GM23338 (cell line): ENCODE measurements around the gene MOK. TPM values are rescaled to one million over a fixed set of nuclear protein-coding genes. Genes with fewer than 3 reads are reported as not detected.

Experiments
- ATAC-seq: fragments of 200-7000 bp; cut with Tn5 transposase; 3 replicates; pipeline ENCODE4 v1.9.1; 2020
- DNase-seq: peaks from one replicate; pipeline ENCODE4 v3.0.0-alpha.2; 2015; ENCODE audit warnings: low spot score
- H2AFZ ChIP-seq: fragments of 200-600 bp; sonication (generic); 2 replicates; pipeline ENCODE4 v1.8.0; 2016; ENCODE audit warnings: antibody characterized with exemption, mild to moderate bottlenecking, moderate library complexity
- H3F3A ChIP-seq: fragments of 200-600 bp; sonication (generic); replicated peaks from 2 replicates; pipeline ENCODE4 v1.8.0; 2017; ENCODE audit warnings: antibody characterized with exemption, mixed run types, low read depth
- H3K27ac ChIP-seq: fragments of 200-600 bp; sonication (generic); 2 replicates; pipeline ENCODE4 v1.6.1; 2016; ENCODE audit warnings: low read depth
- H3K27me3 ChIP-seq: fragments of 200-600 bp; sonication (generic); 2 replicates; pipeline ENCODE4 v1.8.0; 2016; ENCODE audit warnings: mild to moderate bottlenecking, mixed run types, moderate library complexity; ENCODE audit not compliant: insufficient read depth
- H3K36me3 ChIP-seq: fragments of 200-600 bp; sonication (generic); 2 replicates; pipeline ENCODE4 v1.8.0; 2016; ENCODE audit warnings: mild to moderate bottlenecking; ENCODE audit not compliant: insufficient read depth
- H3K4me1 ChIP-seq: fragments of 200-600 bp; sonication (generic); 2 replicates; pipeline ENCODE4 v1.8.0; 2016; ENCODE audit warnings: mild to moderate bottlenecking, moderate library complexity; ENCODE audit not compliant: insufficient read depth
- H3K4me2 ChIP-seq: fragments of 200-600 bp; sonication (generic); 2 replicates; pipeline ENCODE4 v1.7.1; 2017; ENCODE audit warnings: mixed run types
- H3K4me3 ChIP-seq: fragments of 200-600 bp; sonication (generic); 2 replicates; pipeline ENCODE4 v1.6.1; 2016; ENCODE audit warnings: mixed run types
- H3K79me2 ChIP-seq: fragments of 200-600 bp; sonication (generic); replicated peaks from 2 replicates; pipeline ENCODE4 v1.8.0; 2017; ENCODE audit warnings: mild to moderate bottlenecking; ENCODE audit not compliant: insufficient read depth
- H3K9me2 ChIP-seq: fragments of 200-600 bp; sonication (generic); 2 replicates; pipeline ENCODE4 v1.8.0; 2017; ENCODE audit not compliant: insufficient read depth
- H4K20me1 ChIP-seq: fragments of 200-600 bp; sonication (generic); replicated peaks from 2 replicates; pipeline ENCODE4 v1.8.0; 2017; ENCODE audit warnings: mild to moderate bottlenecking; ENCODE audit not compliant: insufficient read depth
- H3K27ac Mint-ChIP-seq: 2 replicates; pipeline ENCODE4 v1.8.0; 2020; ENCODE audit warnings: inconsistent platforms, mild to moderate bottlenecking, moderate library complexity, mixed read lengths
- H3K27me3 Mint-ChIP-seq: 3 replicates; pipeline ENCODE4 v1.8.0; 2022; ENCODE audit warnings: low read depth, mild to moderate bottlenecking, moderate library complexity, mixed read lengths, inconsistent platforms; ENCODE audit not compliant: insufficient read depth, poor library complexity
- H3K36me3 Mint-ChIP-seq: 3 replicates; pipeline ENCODE4 v1.8.0; 2021; ENCODE audit warnings: low read depth, mild to moderate bottlenecking, inconsistent platforms, moderate library complexity, mixed read lengths
- H3K4me1 Mint-ChIP-seq: 3 replicates; pipeline ENCODE4 v1.8.0; 2020; ENCODE audit warnings: mild to moderate bottlenecking, inconsistent platforms, mixed read lengths
- H3K4me3 Mint-ChIP-seq: 3 replicates; pipeline ENCODE4 v1.8.0; 2021; ENCODE audit warnings: moderate library complexity, mild to moderate bottlenecking, inconsistent platforms, mixed read lengths
- H3K9me3 Mint-ChIP-seq: 3 replicates; pipeline ENCODE4 v1.8.0; 2020; ENCODE audit warnings: moderate library complexity, mild to moderate bottlenecking, inconsistent platforms, mixed read lengths
- CTCF ChIP-seq, 2 experiments: fragments of 200-600 bp in 1 of 2; sonication (generic) in 1 of 2; conservative IDR thresholded peaks; 2 replicates each; pipeline versions ENCODE4 v1.5.1 to v1.6.1; 2016 to 2017; ENCODE audit warnings: antibody characterized with exemption in 2 of 2, low read depth in 2 of 2, mild to moderate bottlenecking in 2 of 2, moderate library complexity in 1 of 2
- POLR2AphosphoS5 ChIP-seq: IDR thresholded peaks from 2 replicates; pipeline ENCODE4 v1.6.1; 2016; ENCODE audit warnings: antibody characterized with exemption, low read depth
- STAT1 ChIP-seq: IDR thresholded peaks from one replicate; pipeline ENCODE4 v1.6.1; 2016; ENCODE audit warnings: antibody characterized with exemption; ENCODE audit not compliant: unreplicated experiment
- polyA plus RNA-seq: library from polyadenylated mRNA; unstranded; fragments of >200 nt; fragmentation: Nextera tagmentation; extraction: Ambion mirVana; gene quantifications from 2 replicates; pipeline ENCODE4 v1.2.1, GENCODE V29; 2016
- total RNA-seq: library from RNA; depleted of rRNA; stranded (reverse); fragments of >200 nt; shearing (Covaris generic); gene quantifications from 2 replicates; pipeline ENCODE4 v1.2.3, GENCODE V29; 2014
- TF ChIP-seq, protein P1 (sequence below): fragments of 250-450 bp; sonication (Bioruptor Pico); IDR thresholded peaks from 2 replicates; pipeline ENCODE4 v1.5.0; 2020; ENCODE audit warnings: mild to moderate bottlenecking, moderate library complexity

The MOK gene
- total and polyA plus RNA-seq, 2 experiments from 2014 or later, result 3.1 TPM

- DNase-seq (no peak), ATAC-seq (no peak)
- H3F3A ChIP-seq, result peaks cover 27% of the 10 kb centered on the region
- Mint-ChIP-seq H3K27ac (peak overlapping the region; percentile 97), H3K9me3 (0 out of 3 replicates have a peak, but pooled peaks cover 5% of the 10 kb centered on the region), H3K4me1 (peaks cover 28% of the 10 kb centered on the region), H3K27me3 (peaks cover 32% of the 10 kb centered on the region), H3K4me3 (peak overlapping the region; percentile 95), H3K36me3 (peaks cover 4% of the 10 kb centered on the region; the same call in 2 of the 3 replicates)
- H3K36me3 ChIP-seq, result no peaks in the 10 kb centered on the region
- H4K20me1 ChIP-seq, result no peaks in the 10 kb centered on the region
- peak overlapping the region; percentile 96 for H3K4me2 ChIP-seq
- H3K9me2 ChIP-seq, result no peaks in the 10 kb centered on the region
- peaks cover 27% of the 10 kb centered on the region for H3K4me1 ChIP-seq
- H3K27ac ChIP-seq, result 0 out of 2 replicates have a peak overlapping the region, but pooled peaks have one; percentile 11
- peak overlapping the region; percentile 89; the same call in 1 of the 2 replicates for H2AFZ ChIP-seq
- H3K4me3 ChIP-seq, result peak overlapping the region; percentile 62
- TF ChIP-seq, protein P1, sequence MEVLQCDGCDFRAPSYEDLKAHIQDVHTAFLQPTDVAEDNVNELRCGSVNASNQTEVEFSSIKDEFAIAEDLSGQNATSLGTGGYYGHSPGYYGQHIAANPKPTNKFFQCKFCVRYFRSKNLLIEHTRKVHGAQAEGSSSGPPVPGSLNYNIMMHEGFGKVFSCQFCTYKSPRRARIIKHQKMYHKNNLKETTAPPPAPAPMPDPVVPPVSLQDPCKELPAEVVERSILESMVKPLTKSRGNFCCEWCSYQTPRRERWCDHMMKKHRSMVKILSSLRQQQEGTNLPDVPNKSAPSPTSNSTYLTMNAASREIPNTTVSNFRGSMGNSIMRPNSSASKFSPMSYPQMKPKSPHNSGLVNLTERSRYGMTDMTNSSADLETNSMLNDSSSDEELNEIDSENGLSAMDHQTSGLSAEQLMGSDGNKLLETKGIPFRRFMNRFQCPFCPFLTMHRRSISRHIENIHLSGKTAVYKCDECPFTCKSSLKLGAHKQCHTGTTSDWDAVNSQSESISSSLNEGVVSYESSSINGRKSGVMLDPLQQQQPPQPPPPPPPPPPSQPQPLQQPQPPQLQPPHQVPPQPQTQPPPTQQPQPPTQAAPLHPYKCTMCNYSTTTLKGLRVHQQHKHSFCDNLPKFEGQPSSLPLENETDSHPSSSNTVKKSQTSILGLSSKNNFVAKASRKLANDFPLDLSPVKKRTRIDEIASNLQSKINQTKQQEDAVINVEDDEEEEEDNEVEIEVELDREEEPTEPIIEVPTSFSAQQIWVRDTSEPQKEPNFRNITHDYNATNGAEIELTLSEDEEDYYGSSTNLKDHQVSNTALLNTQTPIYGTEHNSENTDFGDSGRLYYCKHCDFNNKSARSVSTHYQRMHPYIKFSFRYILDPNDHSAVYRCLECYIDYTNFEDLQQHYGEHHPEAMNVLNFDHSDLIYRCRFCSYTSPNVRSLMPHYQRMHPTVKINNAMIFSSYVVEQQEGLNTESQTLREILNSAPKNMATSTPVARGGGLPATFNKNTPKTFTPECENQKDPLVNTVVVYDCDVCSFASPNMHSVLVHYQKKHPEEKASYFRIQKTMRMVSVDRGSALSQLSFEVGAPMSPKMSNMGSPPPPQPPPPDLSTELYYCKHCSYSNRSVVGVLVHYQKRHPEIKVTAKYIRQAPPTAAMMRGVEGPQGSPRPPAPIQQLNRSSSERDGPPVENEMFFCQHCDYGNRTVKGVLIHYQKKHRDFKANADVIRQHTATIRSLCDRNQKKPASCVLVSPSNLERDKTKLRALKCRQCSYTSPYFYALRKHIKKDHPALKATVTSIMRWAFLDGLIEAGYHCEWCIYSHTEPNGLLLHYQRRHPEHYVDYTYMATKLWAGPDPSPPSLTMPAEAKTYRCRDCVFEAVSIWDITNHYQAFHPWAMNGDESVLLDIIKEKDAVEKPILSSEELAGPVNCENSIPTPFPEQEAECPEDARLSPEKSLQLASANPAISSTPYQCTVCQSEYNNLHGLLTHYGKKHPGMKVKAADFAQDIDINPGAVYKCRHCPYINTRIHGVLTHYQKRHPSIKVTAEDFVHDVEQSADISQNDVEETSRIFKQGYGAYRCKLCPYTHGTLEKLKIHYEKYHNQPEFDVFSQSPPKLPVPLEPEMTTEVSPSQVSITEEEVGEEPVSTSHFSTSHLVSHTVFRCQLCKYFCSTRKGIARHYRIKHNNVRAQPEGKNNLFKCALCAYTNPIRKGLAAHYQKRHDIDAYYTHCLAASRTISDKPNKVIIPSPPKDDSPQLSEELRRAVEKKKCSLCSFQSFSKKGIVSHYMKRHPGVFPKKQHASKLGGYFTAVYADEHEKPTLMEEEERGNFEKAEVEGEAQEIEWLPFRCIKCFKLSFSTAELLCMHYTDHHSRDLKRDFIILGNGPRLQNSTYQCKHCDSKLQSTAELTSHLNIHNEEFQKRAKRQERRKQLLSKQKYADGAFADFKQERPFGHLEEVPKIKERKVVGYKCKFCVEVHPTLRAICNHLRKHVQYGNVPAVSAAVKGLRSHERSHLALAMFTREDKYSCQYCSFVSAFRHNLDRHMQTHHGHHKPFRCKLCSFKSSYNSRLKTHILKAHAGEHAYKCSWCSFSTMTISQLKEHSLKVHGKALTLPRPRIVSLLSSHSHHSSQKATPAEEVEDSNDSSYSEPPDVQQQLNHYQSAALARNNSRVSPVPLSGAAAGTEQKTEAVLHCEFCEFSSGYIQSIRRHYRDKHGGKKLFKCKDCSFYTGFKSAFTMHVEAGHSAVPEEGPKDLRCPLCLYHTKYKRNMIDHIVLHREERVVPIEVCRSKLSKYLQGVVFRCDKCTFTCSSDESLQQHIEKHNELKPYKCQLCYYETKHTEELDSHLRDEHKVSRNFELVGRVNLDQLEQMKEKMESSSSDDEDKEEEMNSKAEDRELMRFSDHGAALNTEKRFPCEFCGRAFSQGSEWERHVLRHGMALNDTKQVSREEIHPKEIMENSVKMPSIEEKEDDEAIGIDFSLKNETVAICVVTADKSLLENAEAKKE (CRISPR knock-in tag), result no peak
- TF ChIP-seq STAT1, result no peak
- H3K27me3 ChIP-seq, result peaks cover 20% of the 10 kb centered on the region
- no peaks in the 10 kb centered on the region for H3K79me2 ChIP-seq
Measured at GRCh38 chr14:102318781-102319276, 13.9 kb upstream of the MOK start.

DNA sequence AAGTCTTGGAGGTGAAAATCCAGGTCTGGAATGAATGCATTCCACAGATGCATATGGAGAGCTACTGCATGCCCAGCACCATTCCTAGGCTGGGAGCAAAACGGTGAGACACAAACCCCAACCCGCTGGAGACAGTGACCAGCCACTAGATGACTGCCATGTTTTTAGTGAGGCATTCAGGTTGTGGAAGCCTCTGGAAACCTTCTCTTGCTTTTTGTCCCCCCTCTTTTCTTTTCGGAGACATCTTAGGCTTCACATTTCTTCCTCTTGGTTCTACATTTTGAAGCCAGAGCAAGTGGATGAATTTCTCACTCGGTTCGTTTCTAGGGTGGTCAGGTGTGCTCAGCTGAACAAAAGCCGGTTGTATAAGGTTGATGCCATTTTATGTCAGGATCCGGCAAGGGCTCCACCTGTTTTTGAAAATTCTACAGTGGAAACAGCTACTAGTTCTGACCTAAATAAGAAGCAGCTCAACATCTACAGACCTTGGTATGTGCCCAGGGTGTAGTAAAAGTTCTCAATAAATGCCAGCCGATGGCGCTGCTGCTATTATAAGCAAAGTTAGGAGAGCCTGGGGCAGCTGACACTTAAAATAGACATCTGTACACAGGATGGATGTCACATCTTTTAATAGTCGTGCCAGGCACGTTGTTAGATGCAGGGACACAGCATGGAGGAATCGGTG lies 12.7 kb upstream of the MOK start:
- H3K4me1 ChIP-seq, result peaks cover 27% of the 10 kb centered on the region
- Mint-ChIP-seq H3K4me3 (peak overlapping the region; percentile 95), H3K4me1 (peaks cover 26% of the 10 kb centered on the region), H3K9me3 (0 out of 3 replicates have a peak, but pooled peaks cover 5% of the 10 kb centered on the region), H3K27ac (peak overlapping the region; percentile 98), H3K27me3 (peaks cover 43% of the 10 kb centered on the region), H3K36me3 (peaks cover under 1% of the 10 kb centered on the region; the same call in 2 of the 3 replicates)
- ATAC-seq (no peak), DNase-seq (peak; percentile 48)
- peak overlapping the region; percentile 75 for H3K4me2 ChIP-seq
- peaks cover 29% of the 10 kb centered on the region for H3K27me3 ChIP-seq
- H3K79me2 ChIP-seq, result no peaks in the 10 kb centered on the region
- peaks cover 21% of the 10 kb centered on the region for H3F3A ChIP-seq
- TF ChIP-seq CTCF (conservative IDR thresholded peaks at IDR 0.05; ENCODE audit: low read depth in 2 of 2), result peak in 1 of 2 experiments; percentile 48; a peak in 2 of 4 replicates
- no peak for TF ChIP-seq POLR2AphosphoS5
- peak overlapping the region; percentile 80 for H2AFZ ChIP-seq
- no peaks in the 10 kb centered on the region for H3K9me2 ChIP-seq
- peak overlapping the region; percentile 85 for H3K27ac ChIP-seq
- H4K20me1 ChIP-seq, result no peaks in the 10 kb centered on the region
- no peaks in the 10 kb centered on the region for H3K36me3 ChIP-seq
- H3K4me3 ChIP-seq, result peak overlapping the region; percentile 64
